Measurements from ENCODE around the gene MAML3.

The MAML3 gene

DNA sequence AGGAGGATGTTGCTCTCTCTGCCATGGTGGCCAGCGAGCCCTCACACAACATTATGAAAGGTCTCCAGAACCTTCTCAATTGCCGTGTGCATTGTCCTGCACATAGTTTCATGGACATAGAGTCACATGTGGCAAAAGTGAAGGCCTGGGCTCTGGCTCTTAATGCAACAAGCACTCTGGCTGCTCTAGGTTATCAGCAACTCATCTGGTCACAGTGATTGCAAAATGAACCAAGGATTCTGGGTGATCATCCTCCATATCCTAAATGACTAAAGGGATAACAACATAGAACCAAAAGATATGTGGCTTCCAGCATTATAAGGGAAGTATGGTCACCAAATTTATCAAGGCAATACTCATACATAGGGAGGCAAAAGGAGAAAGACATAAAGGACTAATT, 313.2 kb downstream of the MAML3 start:
- DNase-seq (ENCODE audit: low read depth), result no peak
- TF ChIP-seq, protein P1, sequence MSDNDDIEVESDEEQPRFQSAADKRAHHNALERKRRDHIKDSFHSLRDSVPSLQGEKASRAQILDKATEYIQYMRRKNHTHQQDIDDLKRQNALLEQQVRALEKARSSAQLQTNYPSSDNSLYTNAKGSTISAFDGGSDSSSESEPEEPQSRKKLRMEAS (IDR thresholded peaks at IDR 0.05; ENCODE audit: low read depth, low read length), result no peak
- TF ChIP-seq POLR2A (IDR thresholded peaks at IDR 0.05; ENCODE audit: extremely low read depth, insufficient read length), result no peak
- TF ChIP-seq, protein P2, sequence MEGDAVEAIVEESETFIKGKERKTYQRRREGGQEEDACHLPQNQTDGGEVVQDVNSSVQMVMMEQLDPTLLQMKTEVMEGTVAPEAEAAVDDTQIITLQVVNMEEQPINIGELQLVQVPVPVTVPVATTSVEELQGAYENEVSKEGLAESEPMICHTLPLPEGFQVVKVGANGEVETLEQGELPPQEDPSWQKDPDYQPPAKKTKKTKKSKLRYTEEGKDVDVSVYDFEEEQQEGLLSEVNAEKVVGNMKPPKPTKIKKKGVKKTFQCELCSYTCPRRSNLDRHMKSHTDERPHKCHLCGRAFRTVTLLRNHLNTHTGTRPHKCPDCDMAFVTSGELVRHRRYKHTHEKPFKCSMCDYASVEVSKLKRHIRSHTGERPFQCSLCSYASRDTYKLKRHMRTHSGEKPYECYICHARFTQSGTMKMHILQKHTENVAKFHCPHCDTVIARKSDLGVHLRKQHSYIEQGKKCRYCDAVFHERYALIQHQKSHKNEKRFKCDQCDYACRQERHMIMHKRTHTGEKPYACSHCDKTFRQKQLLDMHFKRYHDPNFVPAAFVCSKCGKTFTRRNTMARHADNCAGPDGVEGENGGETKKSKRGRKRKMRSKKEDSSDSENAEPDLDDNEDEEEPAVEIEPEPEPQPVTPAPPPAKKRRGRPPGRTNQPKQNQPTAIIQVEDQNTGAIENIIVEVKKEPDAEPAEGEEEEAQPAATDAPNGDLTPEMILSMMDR (IDR thresholded peaks at IDR 0.05; ENCODE audit: low read depth, low read length), result no peak
- no peak for TF ChIP-seq MYC (IDR thresholded peaks at IDR 0.05; ENCODE audit: low read depth, low read length)
- H3K4me3 ChIP-seq (ENCODE audit: low read depth, low read length), result no peak overlapping the region

DNA sequence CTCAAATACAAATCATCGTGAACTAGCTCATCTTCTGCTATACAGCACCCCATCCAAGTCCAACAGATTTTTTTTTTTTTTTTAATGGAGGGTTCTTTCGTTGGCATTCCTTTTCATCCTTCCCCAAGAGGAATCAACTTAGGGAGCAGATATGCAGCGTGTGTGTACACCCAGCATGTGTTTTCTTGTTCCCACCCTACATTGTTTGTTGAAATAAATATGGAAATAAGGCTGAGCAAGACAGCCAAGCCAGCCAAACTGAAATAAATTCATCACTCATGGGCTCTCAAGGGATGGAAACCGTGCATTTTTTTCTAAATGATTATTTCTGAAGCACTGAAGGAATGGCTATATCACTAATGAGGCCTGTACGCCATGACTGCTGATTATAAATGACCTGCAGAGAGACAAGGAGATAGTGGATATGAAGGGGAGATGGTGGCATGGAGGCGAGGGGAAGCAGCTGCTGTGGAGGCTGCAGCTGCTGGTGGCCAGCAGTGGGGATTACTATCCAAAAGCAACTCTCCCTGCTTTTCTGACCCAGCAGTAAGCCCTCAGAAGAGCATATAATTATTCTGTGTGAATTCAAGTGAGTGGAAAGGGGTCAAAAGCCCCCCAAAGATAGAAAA, 314.5 kb downstream of the MAML3 start:
- H3K4me3 ChIP-seq (ENCODE audit: low read depth, low read length), result no peak overlapping the region
- no peak for DNase-seq (ENCODE audit: low read depth)
- TF ChIP-seq, protein P2 (IDR thresholded peaks at IDR 0.05; ENCODE audit: low read depth, low read length), result no peak
- TF ChIP-seq, protein P1 (IDR thresholded peaks at IDR 0.05; ENCODE audit: low read depth, low read length), result no peak
- TF ChIP-seq MYC (IDR thresholded peaks at IDR 0.05; ENCODE audit: low read depth, low read length) (no peak), POLR2A (IDR thresholded peaks at IDR 0.05; ENCODE audit: extremely low read depth, insufficient read length) (no peak)

DNA sequence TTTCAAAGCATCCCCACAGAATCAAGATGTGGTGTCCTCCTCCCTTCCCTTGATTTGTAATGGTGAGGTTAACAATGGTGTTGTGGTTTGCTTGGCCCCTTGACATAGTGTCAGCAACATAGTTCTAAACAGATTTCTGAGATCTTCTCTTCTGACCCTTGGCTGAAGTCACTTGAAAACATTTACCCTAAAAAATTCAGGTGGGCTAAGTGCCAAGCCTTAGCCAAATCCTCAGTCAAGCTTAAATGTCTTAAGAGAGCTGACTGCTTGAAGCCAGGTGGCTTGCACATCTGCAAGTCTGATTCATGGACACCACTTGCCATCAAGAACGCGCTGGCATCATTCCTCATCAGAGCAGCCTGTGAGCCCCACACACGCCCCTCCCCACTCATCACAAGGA, 315.2 kb downstream of the MAML3 start:
- TF ChIP-seq MYC (IDR thresholded peaks at IDR 0.05; ENCODE audit: low read depth, low read length) (no peak), POLR2A (IDR thresholded peaks at IDR 0.05; ENCODE audit: extremely low read depth, insufficient read length) (no peak)
- TF ChIP-seq, protein P2 (IDR thresholded peaks at IDR 0.05; ENCODE audit: low read depth, low read length), result no peak
- TF ChIP-seq, protein P1 (IDR thresholded peaks at IDR 0.05; ENCODE audit: low read depth, low read length), result no peak
- no peak overlapping the region for H3K4me3 ChIP-seq (ENCODE audit: low read depth, low read length)
- DNase-seq (ENCODE audit: low read depth), result no peak

DNA sequence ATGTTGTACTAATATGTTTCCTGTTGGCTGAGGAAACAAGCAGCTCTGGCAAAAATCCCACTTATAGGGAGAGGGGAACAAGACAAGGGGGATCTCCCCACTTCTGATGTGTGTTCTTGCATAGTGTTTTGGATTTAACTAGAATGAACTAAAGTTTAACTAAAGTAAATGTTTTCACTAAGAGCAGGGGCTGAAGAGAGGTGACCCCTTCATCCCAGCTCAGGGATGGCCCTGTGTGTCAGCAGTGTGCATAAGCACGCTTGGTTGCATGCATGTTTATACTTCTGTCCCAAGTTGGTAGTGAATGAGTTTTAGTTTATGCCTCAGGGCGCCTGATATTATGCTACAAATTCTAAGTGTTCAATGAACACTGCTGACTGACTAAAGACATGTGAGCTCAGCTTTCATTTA, 319.0 kb downstream of the MAML3 start:
- no peak overlapping the region for H3K4me3 ChIP-seq (ENCODE audit: low read depth, low read length)
- TF ChIP-seq POLR2A (IDR thresholded peaks at IDR 0.05; ENCODE audit: extremely low read depth, insufficient read length), result no peak
- no peak for TF ChIP-seq MYC (IDR thresholded peaks at IDR 0.05; ENCODE audit: low read depth, low read length)
- TF ChIP-seq, protein P1 (IDR thresholded peaks at IDR 0.05; ENCODE audit: low read depth, low read length), result no peak
- TF ChIP-seq, protein P2 (IDR thresholded peaks at IDR 0.05; ENCODE audit: low read depth, low read length), result no peak
- DNase-seq (ENCODE audit: low read depth), result no peak

DNA sequence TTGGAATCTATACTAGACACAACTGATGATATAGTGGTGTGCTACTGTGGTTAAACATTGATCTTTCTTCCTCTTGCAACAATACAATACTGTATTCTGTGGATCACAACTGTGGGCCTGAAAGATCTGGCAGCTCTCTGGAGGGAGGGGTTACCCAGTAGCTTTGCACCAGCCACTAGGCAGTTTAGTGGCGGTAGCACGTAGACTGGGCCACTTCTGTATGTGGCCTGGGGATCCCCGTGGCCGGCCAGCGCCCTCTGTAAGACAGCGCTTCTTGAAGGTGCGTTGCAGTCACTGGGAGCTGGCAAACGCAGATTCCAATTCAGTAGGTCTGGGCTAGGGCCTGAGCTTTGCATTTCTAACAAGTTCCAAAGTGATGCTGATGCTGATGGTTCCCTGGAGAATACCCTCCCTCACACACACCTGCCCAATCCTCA, 319.7 kb downstream of the MAML3 start:
- H3K4me3 ChIP-seq (ENCODE audit: low read depth, low read length), result no peak overlapping the region
- TF ChIP-seq MYC (IDR thresholded peaks at IDR 0.05; ENCODE audit: low read depth, low read length) (no peak), POLR2A (IDR thresholded peaks at IDR 0.05; ENCODE audit: extremely low read depth, insufficient read length) (no peak)
- TF ChIP-seq, protein P2 (IDR thresholded peaks at IDR 0.05; ENCODE audit: low read depth, low read length), result no peak
- TF ChIP-seq, protein P1 (IDR thresholded peaks at IDR 0.05; ENCODE audit: low read depth, low read length), result no peak
- no peak for DNase-seq (ENCODE audit: low read depth)

All from NB4 (cell line).